T47D (cell line): ENCODE results near the gene CNGB1.
"Not testable (repeated sequence)": the region's sequence is repeated elsewhere in the genome, so short reads cannot be mapped to it uniquely, and the experiment has no call there.

Experiments used
- DNase-seq, 2 experiments: peaks; one replicate each; pipeline versions ENCODE4 v3.0.0 to v3.0.0-alpha.2; 2011 to 2012; ENCODE audit warnings: low read depth in 1 of 2, low spot score in 1 of 2
- JUND ChIP-seq: IDR thresholded peaks from 2 replicates; pipeline ENCODE4 v1.6.1; 2012; ENCODE audit warnings: low read depth
- in situ Hi-C: cut with HindIII; loops from 2 replicates; pipeline ENCODE4 v1.10.0; 2016; ENCODE audit warnings: low sequenced_read_pairs, low pct_unique_long_range_greater_than_20kb

The CNGB1 gene

DNA sequence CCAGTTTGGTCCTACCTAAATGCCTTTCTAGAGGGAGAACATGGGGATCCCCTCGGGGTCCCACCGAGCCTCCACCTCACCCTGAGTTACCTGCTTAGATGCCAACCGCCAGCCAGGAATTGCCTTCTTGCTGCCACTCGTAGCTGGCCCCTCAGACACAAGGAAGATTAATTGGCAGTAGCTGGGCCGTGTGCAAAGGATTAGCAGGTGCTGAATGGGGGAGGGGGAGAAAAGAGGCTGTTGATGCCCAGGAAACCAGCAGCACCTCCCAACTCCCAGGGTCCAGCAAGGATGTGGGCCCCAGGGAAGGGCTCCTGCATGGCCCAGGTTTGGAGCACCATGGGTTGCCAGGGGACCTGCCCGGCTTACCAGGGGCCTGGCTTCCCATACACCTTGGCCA is at the start of gene CNGB1:
CNGB1 (minus strand) TSS at position 159 of the 400 bp plus-strand sequence. CDS start 3,842 bp downstream, outside the sequence.
- in situ Hi-C loops: no loop called here
- no peak for DNase-seq
- no peak for TF ChIP-seq JUND

DNA sequence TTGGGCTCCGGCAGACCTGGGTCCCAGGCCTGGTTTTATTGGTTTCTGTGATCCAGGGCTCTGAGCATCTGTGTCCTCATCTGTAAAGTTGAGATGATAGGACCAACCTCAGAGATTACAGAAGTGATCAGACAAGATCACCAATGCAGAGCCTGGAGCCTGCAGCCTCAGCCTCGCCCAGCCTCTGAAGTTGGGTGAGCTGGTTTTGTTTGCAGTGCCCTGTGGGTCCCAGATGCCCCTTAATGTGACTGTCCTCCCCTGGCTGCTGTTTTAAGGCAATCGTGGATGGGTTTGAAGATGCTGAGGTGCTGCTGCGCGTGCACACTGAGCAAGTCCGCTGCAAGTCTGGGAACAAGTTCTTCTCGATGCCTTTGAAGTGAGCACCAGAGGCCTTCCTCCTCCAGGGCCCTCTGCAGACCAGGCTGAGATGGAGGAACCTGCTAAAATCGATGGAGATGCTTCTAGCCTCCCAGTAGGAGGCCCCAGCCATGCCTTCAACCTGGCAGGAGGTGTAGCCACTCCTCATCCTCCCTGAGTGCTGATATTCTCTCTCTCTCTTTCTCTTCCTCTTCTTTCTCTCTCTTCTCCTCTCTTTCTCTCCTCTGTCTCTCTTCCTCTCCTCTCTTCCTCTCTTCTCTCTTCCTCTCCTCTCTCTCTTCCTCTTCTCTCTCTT is 49.1 kb upstream of the CNGB1 start:
- DNase-seq: no peak
- in situ Hi-C loops: no loop called here
- no peak for TF ChIP-seq JUND

DNA sequence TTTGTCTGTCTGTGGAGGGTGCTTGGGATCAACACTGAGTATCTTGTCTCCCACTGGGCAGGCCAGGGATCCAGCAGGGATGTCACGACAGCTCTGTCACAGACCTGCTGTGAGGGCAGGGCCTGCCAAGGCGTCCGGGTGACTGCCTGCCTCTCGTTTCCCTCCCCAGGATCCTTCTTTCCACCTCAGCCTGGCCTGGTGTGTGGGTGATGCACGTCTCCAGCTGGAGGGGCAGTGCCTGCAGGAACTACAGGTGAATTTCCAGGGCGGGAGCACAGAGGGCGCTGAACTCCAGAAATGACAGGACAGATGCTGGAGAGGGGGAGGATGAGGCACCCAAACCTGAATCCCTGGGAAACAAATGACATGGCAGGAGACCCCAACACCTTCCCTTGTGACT is 47.9 kb upstream of the CNGB1 start:
- TF ChIP-seq JUND: no peak
- DNase-seq: peak in 1 of 2 experiments; percentile 25
- in situ Hi-C loops: no loop called here

DNA sequence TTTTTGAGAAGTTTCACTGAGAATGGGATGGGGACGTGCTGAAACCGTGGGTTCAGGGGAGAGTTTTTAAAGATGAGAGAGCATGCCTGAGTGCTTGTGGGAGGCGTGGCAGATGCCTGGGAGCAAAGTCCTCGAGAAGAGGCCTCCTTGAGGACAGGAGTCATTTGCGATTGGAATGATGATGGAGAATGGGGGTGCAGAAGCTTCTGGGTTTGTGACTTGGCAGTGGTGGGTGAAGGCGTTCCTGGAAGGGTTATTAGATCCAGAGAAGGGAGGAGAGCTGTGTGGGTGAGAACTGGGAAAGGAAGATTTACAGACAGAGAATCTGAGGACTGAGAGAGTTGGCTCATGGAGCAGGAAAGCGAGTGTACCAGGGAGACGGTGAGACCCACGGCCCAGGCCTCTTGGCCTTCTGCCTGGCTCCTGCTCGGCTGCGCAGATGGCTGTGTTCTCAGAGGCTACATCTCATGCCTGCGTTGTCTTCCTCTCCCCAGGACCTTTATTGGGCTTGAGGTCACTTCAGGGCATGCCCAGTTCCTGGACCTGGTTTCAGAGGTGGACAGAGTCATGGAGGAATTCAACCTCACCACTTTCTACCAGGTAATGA is 46.0 kb upstream of the CNGB1 start:
- TF ChIP-seq JUND: no peak
- in situ Hi-C loops: no loop called here
- no peak for DNase-seq

DNA sequence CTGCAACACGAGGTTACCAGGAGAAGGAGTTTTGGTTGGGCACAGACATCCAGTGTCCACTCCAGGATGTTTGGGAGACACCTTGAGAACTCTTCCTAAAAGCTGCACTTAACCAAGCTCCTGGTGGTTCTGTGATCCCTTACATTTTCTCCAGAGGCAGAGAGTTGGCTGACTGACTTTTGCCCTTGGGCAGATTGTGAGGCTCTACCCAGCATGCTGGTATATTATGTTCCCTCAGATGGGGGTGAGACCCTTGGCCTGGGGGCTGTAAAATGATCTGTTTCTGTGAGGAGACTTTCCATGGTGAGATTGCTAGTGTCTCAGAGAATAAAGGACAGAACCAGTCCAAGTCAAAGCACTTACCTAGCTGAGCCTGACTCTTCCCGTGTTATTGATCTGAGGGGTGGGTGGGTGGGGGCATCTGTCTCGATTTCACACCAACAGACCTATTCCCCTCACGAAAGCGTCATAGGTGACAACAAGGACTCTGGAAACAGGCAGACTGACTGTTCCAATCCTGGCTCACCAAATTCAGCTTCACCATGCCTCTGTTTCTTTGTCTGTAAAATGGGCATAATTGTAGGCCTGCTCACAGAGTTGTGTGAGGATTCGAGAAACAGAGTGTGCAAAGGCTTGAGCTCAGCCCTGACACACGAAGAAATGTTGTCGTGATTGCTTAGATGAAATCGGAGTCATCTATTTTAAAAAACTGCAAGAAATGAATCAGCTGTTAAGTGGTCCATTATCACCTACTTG is 42.5 kb upstream of the CNGB1 start:
- TF ChIP-seq JUND: no peak
- no peak for DNase-seq
- in situ Hi-C loops: no loop called here

DNA sequence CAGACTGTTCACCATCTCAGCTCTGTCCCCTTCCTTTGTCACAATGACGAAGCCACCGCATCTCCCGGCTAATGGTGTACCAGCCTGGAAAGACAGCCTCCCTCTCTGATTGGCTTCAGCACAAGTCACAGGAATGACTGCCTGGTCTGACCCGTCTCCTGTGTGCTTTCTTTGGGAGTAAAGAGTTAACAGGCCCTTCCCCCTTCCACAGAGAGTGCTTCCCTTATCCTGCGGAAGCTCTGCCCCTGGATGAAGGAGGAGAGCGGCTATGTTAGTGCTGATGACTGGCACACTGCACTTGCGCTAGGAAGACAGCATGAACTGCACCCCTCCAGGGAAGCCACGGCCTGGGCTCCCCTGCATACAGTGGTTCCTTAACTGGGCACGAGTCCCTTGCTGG is 41.6 kb upstream of the CNGB1 start:
- in situ Hi-C loops: no loop called here
- TF ChIP-seq JUND: no peak
- DNase-seq: no peak

DNA sequence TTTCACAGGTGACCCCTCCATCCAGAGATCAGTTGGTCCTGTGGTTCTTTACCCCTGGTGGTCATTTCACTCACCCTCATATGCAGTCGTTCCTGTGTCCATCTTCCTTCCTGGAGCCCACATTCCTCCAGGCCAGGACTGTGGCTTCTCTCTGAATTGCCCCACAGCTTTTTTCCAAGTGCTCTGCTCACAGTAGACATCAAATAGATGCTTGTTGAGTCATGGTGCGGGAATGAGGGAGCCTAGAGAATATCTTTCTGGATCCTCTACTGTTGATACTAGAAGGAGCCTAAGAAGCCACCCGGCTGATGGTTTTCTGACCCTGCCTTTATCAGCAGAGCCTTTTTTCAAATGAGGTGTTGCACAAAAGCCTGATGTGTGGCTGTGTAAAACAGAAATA is 40.7 kb upstream of the CNGB1 start:
- DNase-seq: no peak
- in situ Hi-C loops: no loop called here
- no peak for TF ChIP-seq JUND

DNA sequence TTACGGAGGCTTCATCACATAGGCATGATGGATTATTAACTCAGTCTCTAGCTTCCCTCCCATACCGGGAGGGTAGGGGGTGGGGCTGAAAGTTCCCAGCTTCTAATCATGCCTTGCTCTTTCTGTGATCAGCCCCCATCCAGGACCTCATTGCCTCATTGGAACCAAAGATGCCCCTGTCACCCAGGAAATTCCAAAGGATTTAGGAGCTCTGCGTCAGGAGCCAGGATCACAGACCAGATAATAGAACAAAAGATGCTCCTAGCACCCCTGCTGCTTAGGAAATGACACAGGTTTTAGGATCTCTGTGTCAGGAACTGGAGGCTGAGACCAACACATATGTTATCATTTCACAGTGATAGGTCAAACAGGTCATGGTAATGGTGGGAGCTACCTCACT is 40.0 kb upstream of the CNGB1 start:
- in situ Hi-C loops: no loop called here
- no peak for TF ChIP-seq JUND
- DNase-seq: no peak

DNA sequence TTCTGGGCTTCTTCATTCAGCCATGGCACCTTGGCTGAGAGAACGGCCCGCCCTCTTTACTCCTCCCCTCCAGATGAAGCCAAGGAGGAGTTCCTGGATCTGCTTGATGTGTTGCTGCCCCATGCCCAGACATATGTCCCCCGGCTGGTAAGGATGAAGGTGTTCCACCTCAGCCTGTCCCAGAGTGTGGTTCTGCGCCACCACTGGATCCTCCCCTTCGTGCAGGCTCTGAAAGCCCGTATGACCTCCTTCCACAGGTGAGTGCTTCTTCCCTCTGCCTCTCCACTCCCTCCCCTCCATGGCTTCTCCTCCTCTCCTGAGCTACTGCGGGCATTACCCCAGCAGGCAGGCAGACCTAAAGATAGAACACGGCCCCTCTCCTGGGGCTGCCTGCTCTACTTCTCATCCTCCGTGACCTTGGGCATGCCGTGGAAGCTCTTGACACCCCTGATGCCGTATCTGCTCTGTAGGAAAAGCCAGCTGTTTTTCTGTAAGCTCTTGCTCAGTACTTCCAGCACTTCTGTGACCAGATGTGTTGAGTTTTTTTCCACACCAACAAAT is 39.0 kb upstream of the CNGB1 start:
- in situ Hi-C loops: no loop called here
- TF ChIP-seq JUND: no peak
- DNase-seq: no peak

DNA sequence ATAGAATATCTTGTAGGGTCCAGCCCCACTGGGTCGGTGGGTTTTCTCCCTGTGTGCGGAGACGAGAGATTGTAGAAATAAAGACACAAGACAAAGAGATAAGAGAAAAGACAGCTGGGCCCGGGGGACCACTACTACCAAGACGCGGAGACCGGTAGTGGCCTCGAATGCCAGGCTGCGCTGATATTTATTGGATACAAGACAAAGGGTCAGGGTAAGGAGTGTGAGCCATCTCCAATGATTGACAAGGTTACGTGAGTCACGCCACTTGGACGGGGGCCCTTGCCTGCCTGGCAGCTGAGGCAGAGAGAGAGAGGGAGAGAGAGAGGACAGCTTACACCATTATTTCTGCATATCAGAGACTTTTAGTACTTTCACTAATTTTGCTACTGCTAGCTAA is 33.8 kb upstream of the CNGB1 start:
- in situ Hi-C loops: not testable (repeated sequence)

DNA sequence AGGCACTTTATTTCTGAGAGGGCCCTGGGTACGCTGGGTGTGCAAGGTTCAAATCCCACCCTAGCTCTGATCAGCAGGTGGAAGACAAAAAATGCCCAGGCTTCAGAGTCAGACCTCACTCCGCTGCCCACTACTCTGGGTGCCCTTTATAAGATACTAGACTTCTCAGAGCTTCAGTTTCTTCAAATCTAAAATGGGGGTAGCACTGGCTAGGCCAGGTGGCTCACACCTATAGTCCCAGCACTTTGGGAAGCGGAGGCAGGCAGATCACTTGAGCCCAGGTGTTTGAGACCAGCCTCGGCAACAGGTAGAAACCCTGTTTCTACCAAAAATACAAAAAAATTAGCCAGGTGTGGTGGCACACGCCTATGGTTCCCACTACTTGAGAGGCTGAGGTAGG is 32.0 kb upstream of the CNGB1 start:
- DNase-seq: no peak
- in situ Hi-C loops: no loop called here
- TF ChIP-seq JUND: no peak

More for the DNA sequence above, 33.8 kb upstream of the CNGB1 start:
- DNase-seq: not testable (repeated sequence)

DNA sequence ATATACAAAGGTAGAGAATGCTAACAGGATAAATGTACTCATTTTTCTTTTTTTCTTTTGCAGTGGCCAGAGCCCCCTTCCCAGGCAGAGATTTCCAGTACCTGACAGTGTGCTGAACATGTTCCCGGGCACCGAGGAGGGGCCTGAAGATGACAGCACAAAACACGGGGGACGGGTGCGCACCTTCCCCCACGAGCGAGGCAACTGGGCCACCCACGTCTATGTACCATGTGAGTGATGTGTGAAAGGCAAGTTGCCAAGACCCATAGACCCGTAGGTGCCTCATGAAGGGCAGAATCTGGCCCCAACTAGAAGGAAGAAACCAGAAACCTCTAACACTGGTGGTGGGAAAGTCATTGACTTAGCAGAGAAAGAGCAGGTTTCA is 31.5 kb upstream of the CNGB1 start:
- in situ Hi-C loops: no loop called here
- no peak for DNase-seq
- no peak for TF ChIP-seq JUND
